Endothelial cell (in vitro differentiated cells): Measurements from ENCODE around the gene ANKRD34B. TPM values are rescaled to one million over a fixed set of nuclear protein-coding genes. Genes with fewer than 3 reads are reported as not detected.

Source experiments
- DNase-seq: peaks from one replicate; pipeline ENCODE4 v3.0.0; 2021; ENCODE audit warnings: low spot score
- H3K27ac Mint-ChIP-seq: one replicate; pipeline ENCODE4 v1.8.0; 2021; ENCODE audit warnings: mixed read lengths, inconsistent platforms; ENCODE audit not compliant: unreplicated experiment
- H3K27me3 Mint-ChIP-seq: one replicate; pipeline ENCODE4 v1.8.0; 2021; ENCODE audit warnings: mild to moderate bottlenecking, moderate library complexity, mixed read lengths, inconsistent platforms; ENCODE audit not compliant: unreplicated experiment
- H3K36me3 Mint-ChIP-seq: one replicate; pipeline ENCODE4 v1.8.0; 2021; ENCODE audit warnings: mild to moderate bottlenecking, low read depth, mixed read lengths, inconsistent platforms; ENCODE audit not compliant: unreplicated experiment
- H3K4me1 Mint-ChIP-seq: one replicate; pipeline ENCODE4 v1.8.0; 2021; ENCODE audit warnings: mild to moderate bottlenecking, mixed read lengths, inconsistent platforms; ENCODE audit not compliant: unreplicated experiment
- H3K4me3 Mint-ChIP-seq: one replicate; pipeline ENCODE4 v1.8.0; 2021; ENCODE audit warnings: mild to moderate bottlenecking, mixed read lengths, inconsistent platforms; ENCODE audit not compliant: unreplicated experiment
- H3K9me3 Mint-ChIP-seq: one replicate; pipeline ENCODE4 v1.8.0; 2021; ENCODE audit warnings: mixed read lengths, inconsistent platforms; ENCODE audit not compliant: unreplicated experiment
- total RNA-seq: library from RNA; stranded (reverse); fragmentation: NEBNext Ultra II Directional; extraction: Animal tissue kit (Norgen Biotek cat#: 25700); gene quantifications from one replicate; pipeline ENCODE4 v1.2.1, GENCODE V29; 2021; ENCODE audit not compliant: unreplicated experiment
- TF ChIP-seq, protein P1 (sequence below): fragments of 200-600 bp; sonication (generic); IDR thresholded peaks from one replicate; pipeline ENCODE4 v1.5.0; 2021; ENCODE audit warnings: antibody characterized with exemption; ENCODE audit not compliant: unreplicated experiment

Gene ANKRD34B
- total RNA-seq, 1 donor from 2014 or later, result 0.62 TPM

- H3K36me3 Mint-ChIP-seq, result peaks cover 4% of the 10 kb centered on the region
- H3K27me3 Mint-ChIP-seq, result peaks cover 4% of the 10 kb centered on the region
- no peak for DNase-seq
- H3K9me3 Mint-ChIP-seq, result no peaks in the 10 kb centered on the region
- peaks cover 2% of the 10 kb centered on the region for H3K4me1 Mint-ChIP-seq
- no peak overlapping the region for H3K4me3 Mint-ChIP-seq
- TF ChIP-seq, protein P1, sequence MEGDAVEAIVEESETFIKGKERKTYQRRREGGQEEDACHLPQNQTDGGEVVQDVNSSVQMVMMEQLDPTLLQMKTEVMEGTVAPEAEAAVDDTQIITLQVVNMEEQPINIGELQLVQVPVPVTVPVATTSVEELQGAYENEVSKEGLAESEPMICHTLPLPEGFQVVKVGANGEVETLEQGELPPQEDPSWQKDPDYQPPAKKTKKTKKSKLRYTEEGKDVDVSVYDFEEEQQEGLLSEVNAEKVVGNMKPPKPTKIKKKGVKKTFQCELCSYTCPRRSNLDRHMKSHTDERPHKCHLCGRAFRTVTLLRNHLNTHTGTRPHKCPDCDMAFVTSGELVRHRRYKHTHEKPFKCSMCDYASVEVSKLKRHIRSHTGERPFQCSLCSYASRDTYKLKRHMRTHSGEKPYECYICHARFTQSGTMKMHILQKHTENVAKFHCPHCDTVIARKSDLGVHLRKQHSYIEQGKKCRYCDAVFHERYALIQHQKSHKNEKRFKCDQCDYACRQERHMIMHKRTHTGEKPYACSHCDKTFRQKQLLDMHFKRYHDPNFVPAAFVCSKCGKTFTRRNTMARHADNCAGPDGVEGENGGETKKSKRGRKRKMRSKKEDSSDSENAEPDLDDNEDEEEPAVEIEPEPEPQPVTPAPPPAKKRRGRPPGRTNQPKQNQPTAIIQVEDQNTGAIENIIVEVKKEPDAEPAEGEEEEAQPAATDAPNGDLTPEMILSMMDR, result no peak
- no peak overlapping the region for H3K27ac Mint-ChIP-seq
Measured at GRCh38 chr5:80576383-80576782, 6.3 kb upstream of the ANKRD34B start.

DNA sequence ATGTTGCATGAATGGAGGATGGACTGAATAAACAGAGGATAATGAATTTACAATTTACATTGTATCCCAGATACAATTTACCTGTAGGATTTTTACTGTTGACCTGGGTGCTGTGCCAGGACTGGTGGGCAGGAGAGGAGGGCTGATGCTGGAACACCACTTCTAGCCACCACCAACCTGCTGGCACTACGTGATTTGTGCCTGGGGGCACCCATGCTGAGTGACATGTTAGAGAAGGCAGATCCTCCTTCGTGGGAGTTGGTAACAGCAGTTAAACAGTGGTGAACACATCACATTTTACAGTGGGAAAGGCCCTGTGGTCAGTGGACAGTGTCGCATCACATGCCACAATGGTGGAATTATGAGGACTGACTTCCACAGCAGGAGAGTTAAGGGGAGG lies 3.0 kb upstream of the ANKRD34B start:
- TF ChIP-seq, protein P1, result no peak
- no peak for DNase-seq
- Mint-ChIP-seq H3K36me3 (peaks cover 4% of the 10 kb centered on the region), H3K27me3 (peaks cover 15% of the 10 kb centered on the region), H3K9me3 (no peaks in the 10 kb centered on the region), H3K4me3 (no peak overlapping the region), H3K4me1 (peaks cover 7% of the 10 kb centered on the region), H3K27ac (no peak overlapping the region)

- TF ChIP-seq, protein P1, result no peak
- Mint-ChIP-seq H3K27me3 (peaks cover 13% of the 10 kb centered on the region), H3K9me3 (no peaks in the 10 kb centered on the region), H3K36me3 (peaks cover 4% of the 10 kb centered on the region), H3K4me1 (peaks cover 7% of the 10 kb centered on the region), H3K4me3 (peak overlapping the region; percentile 85), H3K27ac (no peak overlapping the region)
- peak; percentile 19 for DNase-seq
Measured at GRCh38 chr5:80569086-80569960, 757 bp downstream of the ANKRD34B start.

DNA sequence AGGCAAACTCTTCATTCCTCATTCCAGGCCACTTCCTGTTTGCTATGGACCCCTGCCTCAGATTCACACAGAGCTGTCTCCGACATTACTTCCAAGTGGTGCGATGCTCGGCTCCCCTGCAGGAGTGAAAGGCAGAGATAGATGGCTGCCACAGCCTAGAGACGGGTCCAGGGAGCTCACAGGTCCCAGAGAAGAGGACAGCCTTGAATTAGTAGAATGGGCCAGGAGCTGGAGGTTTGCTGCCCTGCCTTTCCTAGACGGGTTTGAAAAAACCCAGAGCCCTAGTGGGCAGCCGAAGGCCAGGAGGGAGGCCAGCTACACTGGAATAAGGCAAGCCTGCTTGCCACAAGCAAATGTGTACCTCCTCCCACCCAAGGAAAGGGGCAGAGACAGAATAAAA lies 1.8 kb downstream of the ANKRD34B start:
- Mint-ChIP-seq H3K9me3 (no peaks in the 10 kb centered on the region), H3K27ac (no peak overlapping the region), H3K4me1 (peaks cover 7% of the 10 kb centered on the region), H3K27me3 (peaks cover 13% of the 10 kb centered on the region), H3K4me3 (peak overlapping the region; percentile 85), H3K36me3 (peaks cover 4% of the 10 kb centered on the region)
- TF ChIP-seq, protein P1, result no peak
- DNase-seq, result no peak

- Mint-ChIP-seq H3K4me3 (no peak overlapping the region), H3K27ac (no peak overlapping the region), H3K27me3 (peaks cover 13% of the 10 kb centered on the region), H3K4me1 (peaks cover 5% of the 10 kb centered on the region), H3K36me3 (no peaks in the 10 kb centered on the region), H3K9me3 (no peaks in the 10 kb centered on the region)
- TF ChIP-seq, protein P1, result no peak
- no peak for DNase-seq
Measured at GRCh38 chr5:80566711-80567259, 3.3 kb downstream of the ANKRD34B start.
